ENCODE measurements around the gene DEFB131B.
"Not testable (repeated sequence)": the region's sequence is repeated elsewhere in the genome, so short reads cannot be mapped to it uniquely, and the experiment has no call there.

Gene DEFB131B

GRCh38 chr11:71911986-71912340 lies 33.7 kb downstream of the DEFB131B start:
- DNase-seq = not testable (repeated sequence)

GRCh38 chr11:71913756-71914526 lies 35.7 kb downstream of the DEFB131B start:
- DNase-seq = no peak

DNA sequence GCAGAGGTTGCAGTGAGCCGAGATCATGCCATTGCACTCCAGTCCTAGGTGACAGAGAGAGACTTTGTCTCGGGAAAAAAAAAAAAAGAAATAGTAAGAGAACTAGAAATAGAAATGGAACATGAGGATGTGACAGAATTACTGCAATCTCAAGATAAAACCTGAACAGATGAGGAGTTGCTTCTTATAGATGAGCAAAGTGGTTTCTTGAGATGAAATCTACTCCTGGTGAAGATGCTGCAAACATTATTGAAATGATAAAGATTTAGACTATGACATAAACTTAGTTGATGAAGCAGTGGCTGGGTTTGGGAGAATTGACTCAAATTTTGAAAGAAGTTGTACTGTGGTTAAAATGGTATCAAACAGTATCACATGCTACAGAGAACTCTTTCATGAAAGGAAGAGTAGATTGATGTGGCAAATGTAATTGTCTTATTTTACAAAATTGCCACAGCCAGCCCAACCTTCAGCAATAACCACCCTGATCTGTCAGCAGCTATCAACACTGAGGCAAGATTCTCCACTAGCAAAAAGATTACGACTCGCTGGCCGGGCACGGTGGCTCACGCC lies 36.5 kb downstream of the DEFB131B start:
- no peak for DNase-seq

DNA sequence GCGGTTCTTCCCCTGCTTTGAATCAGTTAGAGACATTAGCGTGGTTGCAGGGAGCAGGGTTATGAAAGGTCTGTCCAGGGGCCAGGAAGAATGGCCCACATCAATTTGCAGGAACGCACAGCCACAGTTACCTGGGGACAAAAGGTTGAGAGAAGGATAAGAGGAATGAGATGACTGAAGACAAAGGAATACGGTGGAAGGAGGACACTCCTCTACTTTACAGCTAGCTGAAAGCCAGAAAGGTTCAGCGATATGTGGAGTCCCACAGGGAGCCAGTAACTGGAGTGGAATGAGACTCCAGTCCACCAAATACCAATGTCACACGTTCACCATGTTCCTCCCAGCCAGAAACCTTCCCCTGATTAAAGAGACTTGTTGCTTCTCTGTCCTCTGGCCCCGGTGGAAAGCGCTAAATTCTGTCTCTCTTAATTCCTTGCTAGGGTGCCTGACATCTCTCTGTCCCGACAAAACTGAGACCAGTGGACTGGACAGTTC lies 39.4 kb downstream of the DEFB131B start:
- no peak for DNase-seq

- peak; percentile 85 for DNase-seq
Measured at GRCh38 chr11:71927820-71928736, 49.8 kb downstream of the DEFB131B start, which contains the start of gene XNDC1N. Gene XNDC1N (minus strand): TSS chr11:71928594. CDS start chr11:71923353, 5,241 bp downstream.

DNA sequence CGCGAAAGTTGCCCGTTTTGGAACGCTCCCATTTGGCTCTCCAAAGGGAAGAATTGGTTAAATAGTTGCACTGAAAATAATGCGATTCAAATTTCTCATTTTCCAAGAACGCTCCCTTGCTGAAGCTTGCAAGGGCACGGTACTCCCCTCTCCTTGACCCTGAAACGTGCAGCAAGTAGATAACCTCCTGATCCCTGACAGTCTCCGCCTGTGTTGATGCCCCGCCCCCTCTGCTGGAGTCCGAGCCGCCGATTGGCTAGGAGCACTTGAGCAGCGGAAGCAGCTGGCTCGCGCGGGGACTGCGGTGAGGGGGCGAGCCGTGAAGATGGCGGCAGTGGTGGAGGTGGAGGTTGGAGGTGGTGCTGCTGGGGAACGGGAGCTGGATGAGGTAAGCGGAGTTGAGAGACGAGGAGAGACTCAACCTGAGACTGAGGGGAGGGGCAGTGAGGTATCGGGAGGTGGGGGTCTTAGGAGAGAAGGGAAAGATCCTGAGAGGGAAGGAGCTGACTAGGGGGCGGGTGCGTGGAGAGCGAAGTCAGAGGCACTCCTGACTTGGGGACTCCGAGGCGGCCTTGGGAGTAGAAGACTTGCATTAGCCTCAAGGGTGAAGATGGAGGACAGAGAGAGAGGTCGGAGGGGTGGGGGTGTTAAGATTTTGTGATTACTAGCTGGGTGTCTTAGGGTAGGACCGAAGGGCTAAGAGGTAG lies 50.6 kb downstream of the DEFB131B start, which contains the start of gene RNF121:
Gene RNF121, plus strand, starts transcription at position 310 of the 707 bp plus-strand sequence. Its CDS starts 16 bp downstream, at position 326.
- peak; percentile 97 for DNase-seq

GRCh38 chr11:71929491-71929890 lies 51.2 kb downstream of the DEFB131B start:
- no peak for DNase-seq

- DNase-seq = no peak
Measured at GRCh38 chr11:71930556-71931244, 52.4 kb downstream of the DEFB131B start.

DNA sequence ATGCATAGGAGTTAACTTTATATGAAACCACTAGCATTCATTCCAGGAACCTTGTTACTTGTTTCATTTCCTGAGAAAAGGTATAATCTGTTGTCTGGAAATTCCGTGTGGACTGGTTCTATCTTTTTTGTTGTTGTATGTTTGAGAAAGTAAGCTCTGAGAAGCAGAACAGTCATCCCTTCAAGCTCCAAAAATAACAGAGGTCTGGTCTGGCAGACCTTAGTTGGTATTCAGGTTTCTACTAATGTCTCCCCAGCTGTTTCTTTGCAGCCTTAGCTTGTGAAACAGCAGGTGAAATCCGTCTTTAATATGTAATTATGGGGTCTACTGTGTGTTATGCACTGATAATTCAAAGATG lies 53.0 kb downstream of the DEFB131B start:
- no peak for DNase-seq

- no peak for DNase-seq
Measured at GRCh38 chr11:71933141-71933933, 55.1 kb downstream of the DEFB131B start.

Measured in CD4-positive, alpha-beta T cell treated with Interleukin-21 for 1 hour (primary cell).